GM21717 (cell line): Measurements from ENCODE around the gene SAMD4A.
"Not testable (repeated sequence)": the region's sequence is repeated elsewhere in the genome, so short reads cannot be mapped to it uniquely, and the experiment has no call there.

Source experiments
- ATAC-seq: cut with Tn5 transposase; IDR thresholded peaks from one replicate; pipeline ENCODE4 v1.9.1; 2021; ENCODE audit warnings: mild to moderate bottlenecking, moderate library complexity; ENCODE audit not compliant: unreplicated experiment

Gene SAMD4A

DNA sequence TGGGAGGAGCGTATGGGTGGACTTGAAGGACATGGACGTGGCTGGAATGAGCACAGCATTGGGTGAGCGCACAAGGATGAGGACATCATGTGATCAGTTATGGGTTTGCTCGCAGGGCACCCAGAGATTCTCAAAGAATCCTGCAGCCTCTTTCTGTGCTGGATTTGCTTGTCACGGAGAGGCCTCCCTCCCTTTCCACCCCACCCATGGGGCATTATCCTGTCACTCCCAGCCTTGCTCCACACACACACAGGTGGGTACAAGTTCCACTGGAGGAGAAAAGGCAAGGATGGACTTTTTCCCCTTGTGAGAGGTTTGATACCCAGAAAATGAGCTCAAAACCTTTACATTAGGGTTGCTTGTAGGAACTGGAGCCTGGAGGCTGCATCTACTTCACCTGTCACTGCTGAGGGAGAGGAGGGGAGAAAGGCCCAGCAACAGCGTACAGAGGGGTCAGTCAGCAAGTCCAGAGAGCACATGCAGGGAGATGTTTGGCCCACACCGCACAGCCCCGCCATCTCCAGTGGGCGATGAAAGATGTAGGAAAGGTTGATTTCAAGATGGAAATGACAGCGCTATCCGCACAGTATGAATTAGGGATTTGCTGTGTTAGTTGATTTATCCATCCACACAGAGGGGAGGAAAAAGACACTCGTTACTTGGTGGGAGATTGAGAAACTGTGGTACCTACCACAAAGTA is 223.0 kb downstream of the SAMD4A start:
- ATAC-seq: no peak

DNA sequence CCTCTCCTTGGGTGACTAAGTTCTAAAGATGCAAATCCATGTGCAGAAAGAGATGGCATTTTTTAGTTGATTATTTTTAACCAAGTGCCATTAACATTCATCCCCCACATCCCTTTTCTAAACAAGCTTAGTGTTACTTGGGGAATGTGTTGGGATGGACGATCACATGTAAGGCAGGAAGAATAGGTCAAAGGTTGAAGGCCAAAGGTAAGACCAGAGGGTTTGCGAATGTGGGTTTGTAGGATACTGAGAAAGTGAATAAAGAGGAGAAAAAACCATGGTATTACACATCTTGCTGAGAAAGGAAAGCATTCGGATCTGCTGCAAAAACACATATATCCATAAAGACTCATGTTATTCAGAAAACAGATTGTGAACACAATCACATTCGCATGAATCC is 224.1 kb downstream of the SAMD4A start:
- ATAC-seq: no peak

DNA sequence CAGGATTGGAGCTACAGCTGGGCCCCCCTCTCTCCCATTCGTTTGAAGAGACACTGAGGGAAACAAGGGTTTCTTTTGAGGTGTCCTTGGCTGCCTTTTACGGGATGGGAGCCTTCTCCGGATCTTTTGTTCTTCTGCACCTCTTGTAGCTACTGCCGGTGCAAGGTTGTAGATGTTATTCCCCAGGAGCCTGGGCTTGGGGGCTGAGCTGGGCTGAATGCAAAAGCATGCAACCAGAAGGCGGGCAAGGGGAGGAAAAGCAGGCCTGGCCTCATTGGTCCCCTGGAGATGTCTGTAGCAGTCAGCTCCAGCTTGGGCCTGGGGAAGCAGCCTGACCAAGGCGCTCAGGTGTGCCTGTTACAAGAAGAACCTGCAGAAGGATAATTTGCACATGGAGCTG is 225.4 kb downstream of the SAMD4A start:
- ATAC-seq: no peak

DNA sequence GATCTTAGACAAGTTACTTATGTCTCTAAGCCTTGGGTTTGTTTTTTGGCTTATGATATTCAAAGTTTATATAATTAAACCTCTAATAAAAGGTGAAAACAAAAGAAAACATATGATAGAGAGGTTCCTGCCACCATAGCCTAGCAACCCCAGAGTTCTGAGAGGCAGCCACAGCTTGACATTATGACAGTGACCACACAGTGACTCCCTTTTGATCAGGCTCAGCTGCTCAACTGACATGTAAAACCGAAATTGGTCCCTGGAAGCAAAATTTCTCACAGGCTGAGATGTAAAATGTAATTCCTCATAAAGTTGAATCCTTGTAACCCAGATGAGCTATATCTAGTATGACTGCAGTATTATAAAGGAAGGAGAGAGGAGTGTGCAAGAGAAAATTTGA is 227.2 kb downstream of the SAMD4A start:
- no peak for ATAC-seq

DNA sequence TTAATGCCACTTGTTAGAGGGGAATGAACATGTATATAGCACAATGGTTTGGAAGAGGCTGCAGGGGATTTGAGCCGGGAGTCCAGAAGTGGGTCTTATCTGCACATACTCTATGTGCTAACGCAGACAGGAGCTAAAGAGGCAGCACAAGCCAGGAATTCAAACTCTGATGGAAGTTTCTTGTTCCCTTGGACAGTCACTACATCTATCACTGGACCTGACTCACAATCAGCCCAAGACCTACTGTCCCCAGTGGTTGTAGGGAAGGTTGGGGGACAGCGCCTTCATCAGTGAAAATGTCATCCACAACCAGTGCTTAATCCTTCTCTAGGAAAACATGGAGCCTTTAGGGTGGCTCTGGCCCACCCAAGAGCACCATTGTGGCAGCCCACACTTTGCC is 227.9 kb downstream of the SAMD4A start:
- ATAC-seq: no peak

DNA sequence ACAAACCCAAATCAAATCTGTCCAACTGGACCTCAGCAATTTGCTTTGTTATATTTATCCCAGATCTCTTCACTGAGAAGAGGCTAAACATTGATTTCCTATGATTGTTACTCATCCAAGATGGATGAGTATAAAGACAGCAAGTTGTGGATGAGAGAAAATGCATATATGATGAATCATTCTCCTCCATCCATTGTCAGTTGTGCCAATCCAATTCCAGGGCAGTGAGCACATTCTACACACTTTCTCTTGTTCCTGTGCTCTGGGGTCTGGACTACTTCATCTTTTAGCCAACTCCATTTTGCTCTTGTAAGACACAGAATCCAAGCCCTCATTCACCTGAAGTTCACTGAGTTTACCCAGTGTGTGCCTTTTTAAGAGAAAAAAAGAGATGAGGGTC is 230.0 kb downstream of the SAMD4A start:
- no peak for ATAC-seq

DNA sequence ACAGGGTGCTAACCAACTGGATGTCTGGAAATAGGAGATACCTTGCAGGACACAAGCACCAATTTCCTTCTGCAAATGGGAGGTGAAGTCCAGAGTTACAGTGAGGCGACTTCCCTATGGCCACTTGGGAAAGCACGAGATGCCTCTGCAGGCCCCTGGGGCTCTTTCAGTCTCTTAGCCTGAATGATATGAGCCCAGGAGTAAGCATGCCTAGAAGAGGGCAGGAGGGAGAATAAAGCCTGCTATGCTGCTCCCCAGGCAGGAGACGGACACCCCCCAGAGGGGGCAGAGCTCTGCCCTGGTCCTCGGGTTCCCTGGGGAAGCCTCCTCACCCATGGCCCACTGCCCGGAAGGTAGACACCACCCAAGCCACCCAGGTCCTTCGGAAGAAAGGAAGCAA is 230.6 kb downstream of the SAMD4A start:
- no peak for ATAC-seq

DNA sequence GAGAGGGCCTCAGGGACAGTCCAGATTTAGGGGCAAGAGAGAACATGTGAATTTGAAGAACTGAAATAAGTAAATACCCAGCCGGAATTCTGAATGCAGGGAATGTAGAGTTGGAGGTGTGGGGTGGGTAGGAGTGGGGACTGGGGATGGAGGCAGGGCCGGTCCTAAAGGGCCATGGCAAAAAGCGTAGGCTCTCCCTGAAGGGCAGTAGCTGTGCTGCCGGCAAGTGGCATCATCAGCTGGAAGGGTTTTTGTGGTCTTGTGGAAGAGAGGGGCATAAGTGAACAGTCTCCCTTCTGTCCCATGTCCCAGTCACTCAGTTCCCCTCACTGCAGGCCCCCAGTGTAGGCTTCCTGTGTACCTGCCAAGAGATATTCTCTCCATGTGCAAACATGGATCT is 231.1 kb downstream of the SAMD4A start:
- no peak for ATAC-seq

DNA sequence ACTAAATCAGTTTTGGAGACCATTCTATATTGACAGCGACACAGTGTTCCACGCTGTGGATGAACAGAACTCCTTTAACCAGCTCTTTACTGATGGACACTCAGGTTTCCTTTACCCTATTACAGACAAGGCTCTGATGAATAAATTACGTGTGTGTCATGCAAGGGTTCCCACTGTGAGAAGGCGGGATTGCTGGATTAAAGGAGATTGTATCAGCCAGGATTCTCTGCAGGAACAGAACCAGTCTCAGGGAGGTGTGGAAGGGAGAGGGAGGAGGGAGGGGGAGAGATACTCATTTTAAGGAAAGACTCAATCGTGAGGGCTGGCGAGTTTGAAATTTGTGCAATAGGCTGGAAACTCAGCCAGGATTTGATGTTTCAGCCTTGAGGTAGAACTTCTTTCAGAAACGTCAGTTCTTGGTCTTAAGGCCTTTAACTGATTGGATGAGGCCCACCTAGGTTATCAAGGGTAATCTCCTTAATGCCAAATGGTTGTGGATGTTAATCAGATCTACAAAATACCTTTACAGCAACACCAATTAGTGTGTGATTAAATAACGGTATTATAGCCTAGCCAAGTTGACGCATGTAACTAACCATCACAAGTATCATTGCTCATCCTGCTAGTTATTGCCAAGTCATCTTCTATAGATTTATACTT is 231.7 kb downstream of the SAMD4A start:
- ATAC-seq: no peak

DNA sequence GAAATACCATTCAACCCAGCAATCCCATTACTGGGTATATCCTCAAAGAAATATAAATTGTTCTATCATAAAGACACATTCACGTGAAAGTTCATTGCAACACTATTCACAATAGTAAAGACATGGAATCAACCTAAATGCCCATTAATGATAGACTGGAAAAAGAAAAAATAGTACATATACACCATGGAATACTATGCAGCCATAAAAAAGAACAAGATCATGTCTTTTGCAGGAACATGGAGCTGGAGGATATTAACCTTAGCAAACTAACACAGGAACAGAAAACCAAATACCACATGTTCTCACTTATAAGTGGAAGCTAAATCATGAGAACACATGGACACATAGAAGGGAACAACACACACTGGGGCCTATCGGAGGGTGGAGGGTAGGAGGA is 234.6 kb downstream of the SAMD4A start:
- ATAC-seq: not testable (repeated sequence)

DNA sequence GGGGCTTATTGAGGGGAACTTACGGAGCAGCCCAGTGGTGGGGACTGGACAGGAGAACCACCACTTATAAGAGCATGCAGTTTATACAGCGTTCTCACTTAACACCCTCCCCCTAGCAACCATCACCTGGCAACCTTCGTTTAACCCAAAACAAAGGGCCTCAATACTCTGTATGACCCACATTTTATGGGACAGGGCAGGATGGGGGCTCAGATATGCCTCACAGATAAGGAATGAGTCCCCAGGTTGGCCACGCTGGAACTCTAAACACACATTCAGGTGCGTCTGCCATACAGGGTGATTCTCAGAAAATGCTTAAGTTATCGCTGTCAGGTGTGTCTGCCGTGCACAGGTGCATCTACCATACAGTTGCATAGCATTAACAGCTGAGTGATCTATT is 236.5 kb downstream of the SAMD4A start:
- no peak for ATAC-seq

DNA sequence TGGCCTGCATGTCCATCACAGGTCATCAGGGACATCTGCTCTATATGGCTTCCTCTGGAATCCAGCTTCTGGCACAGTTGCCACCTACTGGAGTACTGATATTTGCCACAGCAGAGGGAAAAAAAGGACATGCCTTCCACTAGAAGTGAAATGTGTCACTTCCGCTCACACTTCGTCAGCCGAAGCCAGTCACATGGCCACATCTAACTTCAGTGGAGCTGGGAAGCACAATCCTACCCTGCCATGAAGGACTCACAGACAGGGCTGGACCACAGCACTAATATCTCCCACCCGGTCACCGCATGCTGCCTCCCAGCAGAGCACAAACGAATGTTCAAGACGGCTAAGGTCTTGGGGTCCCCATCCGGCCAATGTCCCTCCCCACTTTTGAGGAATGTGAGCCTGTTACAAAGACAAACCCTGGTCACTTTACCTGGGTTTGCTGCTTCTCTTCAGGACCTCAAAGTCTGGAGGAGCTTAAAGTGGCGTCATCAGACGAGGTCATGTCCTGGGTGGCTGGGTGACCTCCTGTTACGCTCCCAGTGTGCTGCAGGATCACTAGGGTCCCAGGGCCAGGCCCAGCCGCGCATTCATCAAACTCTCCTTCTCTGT is 237.1 kb downstream of the SAMD4A start:
- ATAC-seq: no peak

DNA sequence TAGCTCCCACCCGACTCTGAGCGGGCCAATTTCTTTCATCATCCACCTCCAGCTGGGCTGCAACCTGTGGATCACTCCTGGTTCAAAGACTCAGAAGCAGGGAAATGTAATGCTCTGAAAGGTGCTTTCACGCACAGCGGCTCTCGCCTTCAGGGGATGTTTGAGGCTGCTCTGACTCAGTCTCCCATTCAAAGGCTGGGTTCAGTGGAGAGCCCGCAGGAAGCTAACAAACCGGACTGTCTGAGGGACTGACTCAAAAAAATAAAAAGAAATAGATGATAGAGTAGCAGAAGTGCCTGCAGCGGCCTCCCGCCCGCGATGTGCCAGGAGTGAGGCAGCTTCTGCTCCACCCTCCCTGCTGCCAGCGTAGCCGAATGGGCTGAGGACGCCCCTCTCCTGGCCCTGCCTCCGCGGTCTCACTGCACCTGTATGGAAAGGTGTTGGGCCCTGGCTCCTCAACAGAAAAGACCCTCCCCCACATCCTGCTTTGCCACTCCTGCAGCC is 237.7 kb downstream of the SAMD4A start:
- ATAC-seq: no peak

DNA sequence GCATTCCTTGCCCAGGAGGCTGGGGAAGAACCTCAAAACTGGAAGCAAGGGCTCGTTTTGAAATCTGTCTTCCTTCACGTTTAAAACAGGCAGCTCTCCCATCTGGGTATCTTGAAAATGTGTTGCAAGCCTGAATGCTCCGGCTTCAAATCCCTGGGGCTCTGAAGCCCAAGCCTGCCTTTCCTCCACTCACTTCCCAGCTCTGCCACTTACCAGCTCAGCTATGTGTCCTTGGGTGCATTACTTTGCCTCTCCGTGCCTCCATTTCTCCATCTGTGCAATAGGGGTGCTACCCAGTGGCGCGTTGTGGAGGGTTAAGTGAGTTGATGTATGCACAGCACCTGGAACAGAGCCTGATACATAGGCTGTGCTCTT is 238.1 kb downstream of the SAMD4A start:
- no peak for ATAC-seq

DNA sequence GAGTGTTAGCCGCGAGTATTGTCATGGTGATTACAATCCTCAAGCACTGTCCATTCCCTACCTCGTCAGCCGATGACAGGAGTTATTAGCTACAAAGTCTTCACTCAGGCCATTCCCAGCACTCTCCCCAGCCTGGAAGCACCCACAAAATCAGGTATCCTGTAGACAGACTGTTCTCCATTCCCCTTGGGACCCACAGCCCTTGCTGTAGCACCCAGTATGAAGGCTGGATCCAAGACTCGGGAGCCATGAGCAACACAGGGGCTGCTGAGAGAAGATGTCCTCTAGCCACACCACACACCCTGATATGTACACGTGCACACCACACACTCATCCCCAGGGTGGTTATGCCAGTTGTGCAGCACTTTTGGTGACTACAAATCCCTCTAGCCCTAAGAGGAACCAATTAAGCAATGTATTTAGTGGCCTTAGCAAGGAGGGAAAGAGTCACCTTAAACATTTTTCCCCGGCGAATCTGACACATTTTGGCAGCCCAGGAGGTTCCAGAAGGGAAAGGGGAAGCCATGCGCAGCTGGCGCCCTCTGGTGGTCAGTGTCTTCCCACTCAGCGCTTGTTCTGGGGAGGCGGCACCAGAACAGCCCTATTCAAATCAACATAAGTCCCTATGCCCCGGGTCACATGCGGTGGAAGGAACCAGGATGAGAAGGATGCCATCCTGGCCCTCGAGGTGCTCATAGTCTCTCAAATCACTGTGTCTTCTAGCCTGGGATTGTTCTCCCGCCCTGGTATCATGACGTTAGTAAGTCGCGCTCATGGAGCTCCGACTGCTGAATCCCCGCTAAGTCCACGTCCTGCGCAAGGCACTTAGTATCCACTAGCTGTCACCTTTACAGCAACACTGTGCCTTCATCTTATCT is 238.8 kb downstream of the SAMD4A start:
- no peak for ATAC-seq

DNA sequence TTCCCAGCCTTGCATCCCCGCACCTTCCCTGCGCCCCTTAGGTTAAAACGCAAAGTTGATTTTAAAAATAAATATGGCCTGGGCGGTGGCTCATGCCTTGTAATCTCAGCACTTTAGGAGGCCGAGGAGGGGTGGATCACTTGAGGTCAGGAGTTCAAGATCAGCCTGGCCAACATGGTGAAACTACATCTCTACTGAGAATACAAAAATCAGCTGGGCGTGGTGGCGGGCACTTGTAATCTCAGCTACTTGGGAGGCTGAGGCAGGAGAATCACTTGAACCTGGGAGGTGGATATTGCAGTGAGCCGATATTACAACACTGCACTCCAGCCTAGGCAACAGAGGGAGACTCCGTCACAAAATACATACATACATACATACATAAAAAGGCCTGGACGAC is 239.7 kb downstream of the SAMD4A start:
- no peak for ATAC-seq

DNA sequence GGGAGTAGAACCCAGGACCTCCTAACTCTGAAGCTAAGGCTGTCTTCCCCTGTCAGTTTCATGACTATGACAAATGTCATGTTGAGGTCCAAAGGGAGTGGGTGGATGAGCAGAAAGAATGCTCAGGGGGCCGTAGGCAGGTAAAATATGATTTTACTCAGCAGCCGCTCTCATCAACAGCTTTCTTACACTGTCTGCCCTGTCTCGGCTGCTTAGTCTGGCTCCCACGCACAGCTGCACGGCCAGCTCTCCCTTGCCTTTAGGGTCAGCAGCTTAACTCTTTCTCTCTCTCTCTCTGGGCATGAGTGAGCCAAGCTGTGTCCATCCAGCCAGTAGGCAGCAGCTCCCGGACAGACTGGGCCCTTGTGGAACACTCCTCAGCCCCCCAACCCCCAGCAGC is 240.5 kb downstream of the SAMD4A start:
- no peak for ATAC-seq

DNA sequence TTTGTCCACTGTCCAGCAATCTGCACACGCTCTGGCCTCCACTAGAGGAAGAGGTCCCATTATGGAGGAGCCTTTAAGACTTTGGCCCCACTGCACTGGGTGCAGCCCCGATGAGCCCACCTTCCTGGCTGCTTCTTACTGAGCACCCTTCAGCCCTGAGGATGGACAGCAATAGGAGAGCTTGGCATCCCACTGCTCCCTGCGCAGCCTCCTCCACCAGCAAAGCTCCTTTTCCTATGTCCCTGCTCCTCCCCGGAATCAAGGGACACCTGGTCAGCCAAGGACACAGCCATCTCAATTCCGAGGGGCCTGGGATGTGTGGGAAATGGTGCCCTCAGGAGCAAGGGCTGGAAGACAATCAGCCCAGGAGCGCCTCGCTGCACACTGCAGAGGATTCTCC is 241.0 kb downstream of the SAMD4A start:
- ATAC-seq: no peak

DNA sequence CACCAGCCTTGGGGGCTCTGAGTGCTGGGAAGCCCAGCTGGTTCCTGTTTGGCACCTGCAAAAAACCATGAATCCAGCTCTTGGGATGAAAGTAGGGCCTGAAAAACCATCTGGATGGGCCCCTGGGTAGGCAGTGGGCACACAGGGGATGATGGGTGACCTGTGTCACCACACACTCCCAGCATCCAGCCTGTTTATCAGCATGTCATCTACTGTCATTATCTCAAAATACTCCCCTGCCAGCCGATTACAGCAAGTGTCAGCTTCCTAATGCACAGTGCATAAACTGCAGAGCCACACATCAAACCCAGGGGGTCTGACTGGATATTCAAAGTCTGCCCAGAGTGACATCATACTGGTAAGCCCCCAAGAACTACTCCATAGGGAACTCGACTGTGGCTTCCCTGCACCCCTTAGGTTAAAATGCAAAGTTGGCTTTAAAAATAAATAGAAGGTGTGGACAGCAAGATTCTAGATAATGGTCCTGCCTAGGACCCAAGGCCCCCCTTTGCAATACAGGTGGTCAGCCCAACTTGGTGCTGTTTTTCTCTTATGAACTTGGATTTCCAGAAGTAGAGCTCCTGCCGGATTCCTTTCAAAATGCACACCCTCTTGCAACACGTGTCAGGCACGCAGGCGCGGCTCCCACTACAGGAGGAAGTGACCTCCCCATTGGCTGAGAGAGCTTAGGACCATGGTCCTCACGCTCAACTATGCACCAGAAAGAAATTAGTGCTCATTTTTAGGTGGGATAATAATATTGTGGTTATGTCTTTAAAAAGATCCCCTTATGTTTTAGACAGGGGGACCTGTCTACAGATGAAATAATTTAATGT is 241.6 kb downstream of the SAMD4A start:
- ATAC-seq: no peak

DNA sequence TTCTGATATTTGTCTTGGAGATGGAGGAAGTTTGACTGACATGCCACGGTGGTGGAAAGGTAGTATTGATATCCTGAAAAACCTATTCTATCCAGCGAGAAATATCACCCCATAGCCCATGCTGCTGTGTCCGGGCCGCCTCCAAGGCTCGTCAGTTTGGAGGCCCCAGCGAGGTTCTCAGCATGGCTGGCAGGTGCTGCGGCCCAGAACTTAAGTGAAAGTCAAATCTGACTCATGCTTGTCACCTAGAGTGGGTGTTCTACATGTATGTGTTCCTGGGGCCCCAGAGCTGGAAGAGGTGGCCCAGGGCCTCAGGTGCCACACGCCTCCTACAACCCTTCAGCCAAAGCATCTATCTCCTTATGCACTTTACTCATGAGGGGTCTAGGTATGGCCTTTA is 242.8 kb downstream of the SAMD4A start:
- no peak for ATAC-seq
